ENCODE data around the gene OGDH. TPM values are rescaled to one million over a fixed set of nuclear protein-coding genes. Genes with fewer than 3 reads are reported as not detected.

Gene OGDH
- polyA plus RNA-seq, 5 donors, result 40.6 to 58.8 (median 53.7) TPM

- DNase-seq, result no peak
These were observed 30.5 kb downstream of the OGDH start for GRCh38 chr7:44636926-44637325.

- no peak for DNase-seq
These were observed 31.6 kb downstream of the OGDH start for GRCh38 chr7:44637788-44638594.

DNA sequence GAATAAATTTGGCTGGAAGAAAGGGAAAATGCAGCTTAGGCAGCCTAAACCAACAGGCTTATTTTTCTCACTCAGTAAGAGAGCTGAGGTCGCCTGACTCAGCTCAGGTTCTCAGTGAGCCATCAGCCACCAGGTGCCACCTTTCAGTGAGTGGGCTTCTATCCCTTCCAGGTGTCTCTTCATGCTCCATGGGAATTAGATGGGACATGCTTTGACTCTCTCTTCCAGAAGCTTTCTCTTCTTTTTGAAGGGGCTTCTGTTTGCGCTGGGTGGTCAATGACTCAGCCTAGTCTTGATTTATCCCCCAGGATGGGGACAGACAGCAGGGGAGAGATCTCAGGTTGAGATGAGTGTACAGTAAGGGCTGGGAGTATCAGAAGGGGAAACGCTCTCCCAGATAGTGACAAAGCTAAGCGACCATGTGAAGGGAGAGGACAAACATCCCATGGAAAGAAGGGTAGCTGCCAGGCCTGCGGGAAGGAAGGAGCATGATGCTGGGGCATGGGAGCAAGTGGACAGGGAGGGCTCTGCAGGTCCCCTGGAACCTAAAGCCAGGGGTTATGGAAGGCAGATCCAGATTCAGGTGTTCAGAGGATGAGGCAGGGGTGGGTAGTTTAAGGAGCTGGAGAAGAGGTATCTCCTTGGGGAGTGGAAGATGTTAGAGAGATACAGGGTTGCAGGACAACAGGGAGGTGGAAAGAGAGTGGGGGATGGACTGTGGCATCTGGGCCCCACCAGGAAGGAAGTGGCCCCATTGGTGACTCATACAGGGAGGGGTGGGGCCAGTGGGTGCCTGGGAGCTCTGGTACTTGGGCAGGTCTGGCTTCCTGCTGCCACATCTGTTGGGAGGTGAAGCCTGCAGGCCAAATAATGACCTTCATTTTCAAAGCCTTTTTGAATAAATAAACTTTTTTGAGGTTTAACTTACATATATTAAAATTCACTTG, 32.5 kb downstream of the OGDH start:
- DNase-seq, result no peak

- peak; percentile 50 to 69 for DNase-seq
These were observed 33.4 kb downstream of the OGDH start for GRCh38 chr7:44639671-44640321.

DNA sequence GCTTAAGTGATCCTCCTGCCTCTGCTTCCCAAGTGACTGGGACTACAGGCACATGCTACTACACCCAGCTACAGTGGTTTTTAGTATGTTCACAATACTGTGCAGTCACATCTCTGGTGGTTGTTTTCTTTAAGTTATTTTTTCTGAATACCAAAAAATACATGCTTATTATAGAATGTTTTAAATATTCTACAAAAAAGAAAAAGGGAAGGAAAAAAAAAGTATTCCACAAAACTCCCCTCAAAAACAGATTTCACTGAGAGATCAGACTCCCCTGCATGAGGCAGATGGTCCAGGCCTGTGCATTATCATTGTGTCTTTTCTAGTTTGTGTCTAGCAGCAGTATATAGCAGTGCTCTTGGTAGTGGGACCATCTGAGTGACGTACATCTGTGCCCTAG, 36.8 kb downstream of the OGDH start:
- no peak for DNase-seq

DNA sequence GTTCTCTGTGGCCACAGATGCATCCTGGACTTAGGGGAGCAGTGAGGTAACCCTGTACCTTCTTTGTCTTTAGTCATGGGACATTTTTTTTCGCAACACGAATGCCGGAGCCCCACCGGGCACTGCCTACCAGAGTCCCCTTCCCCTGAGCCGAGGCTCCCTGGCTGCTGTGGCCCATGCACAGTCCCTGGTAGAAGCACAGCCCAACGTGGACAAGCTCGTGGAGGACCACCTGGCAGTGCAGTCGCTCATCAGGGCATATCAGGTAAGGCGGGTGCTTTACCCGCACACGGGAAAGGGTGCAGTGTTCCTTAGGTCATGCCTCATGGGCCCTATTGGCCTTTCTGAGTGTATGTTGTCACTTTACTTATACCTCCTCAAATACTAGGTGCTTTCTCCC, 38.8 kb downstream of the OGDH start:
- DNase-seq, result no peak

- no peak for DNase-seq
These were observed 39.3 kb downstream of the OGDH start for GRCh38 chr7:44645696-44646095.

- DNase-seq, result no peak
These were observed 39.9 kb downstream of the OGDH start for GRCh38 chr7:44646176-44646920.

- no peak for DNase-seq
These were observed 40.7 kb downstream of the OGDH start for GRCh38 chr7:44646921-44647636.

DNA sequence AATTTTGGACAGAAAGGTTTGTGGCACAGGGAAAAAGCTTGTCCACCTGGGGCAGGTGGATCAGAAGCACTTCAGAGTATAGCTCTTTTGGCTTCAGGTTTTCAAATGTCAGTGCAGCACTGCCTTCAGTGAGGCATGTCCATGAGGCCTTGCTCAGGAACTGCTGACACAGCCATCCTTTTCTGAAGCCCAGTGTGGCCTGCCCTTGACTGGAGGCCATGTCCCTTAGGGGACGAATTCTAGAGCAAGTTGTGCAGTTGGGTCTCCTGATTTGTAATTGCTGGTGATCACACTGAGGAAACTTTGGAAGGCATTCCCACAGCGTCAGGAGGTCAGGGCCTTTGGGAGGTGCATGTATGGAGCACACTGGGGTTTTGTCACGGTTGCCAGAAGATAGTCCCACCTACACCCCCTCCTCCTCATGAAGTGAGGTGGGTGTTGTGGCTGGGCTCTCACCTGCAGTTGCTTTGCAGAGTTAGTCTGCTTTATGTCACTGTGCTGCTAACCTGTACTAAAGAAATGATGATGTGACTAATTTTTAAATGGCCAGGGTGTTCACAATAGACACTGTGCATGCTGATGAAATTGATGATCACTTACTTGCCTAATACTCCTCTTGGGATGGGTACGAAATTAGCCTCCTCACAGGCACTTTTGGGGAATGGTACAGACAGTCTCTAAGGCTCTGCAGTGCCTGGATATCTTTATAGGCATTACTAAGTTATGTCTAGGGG, 41.7 kb downstream of the OGDH start:
- DNase-seq, result no peak

DNA sequence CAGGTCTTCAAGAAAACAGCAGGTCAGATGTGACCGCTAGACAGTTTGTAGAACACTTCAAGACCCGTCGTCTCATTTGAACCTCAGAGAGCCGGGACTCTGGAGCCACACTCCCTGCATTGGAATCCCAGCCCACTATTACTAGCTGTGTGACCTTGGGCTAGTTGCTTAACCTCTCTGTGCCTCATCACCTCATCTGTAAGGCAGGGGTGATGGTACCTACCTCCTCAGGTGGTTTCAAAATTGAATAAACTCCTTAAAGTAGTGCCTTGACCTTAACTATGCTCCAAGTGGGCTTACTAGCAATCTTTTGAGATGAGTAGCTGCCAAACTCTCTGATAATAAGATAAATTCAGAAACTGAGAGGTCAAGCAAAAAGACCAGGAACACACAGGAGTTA, 43.8 kb downstream of the OGDH start:
- no peak for DNase-seq

DNA sequence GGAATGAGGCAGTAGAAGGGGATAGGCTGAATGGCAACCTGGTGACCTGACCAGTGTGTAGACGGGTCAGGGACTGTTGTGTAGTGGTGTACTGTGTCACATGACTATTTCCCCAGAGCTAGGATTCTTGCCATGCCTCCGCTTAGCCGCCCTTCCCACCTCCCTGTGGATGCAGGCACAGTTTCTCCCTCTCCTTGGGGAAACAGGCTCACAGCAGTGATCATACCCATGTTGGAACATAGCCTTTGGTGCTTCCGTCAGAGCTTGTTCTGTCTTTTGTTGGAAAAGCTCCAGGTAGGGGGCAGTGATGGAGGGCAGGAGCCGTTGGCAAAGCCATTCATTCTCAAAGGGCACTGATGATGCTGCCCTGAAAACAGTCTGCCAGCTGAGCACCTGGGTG, 44.3 kb downstream of the OGDH start:
- no peak for DNase-seq

- DNase-seq, result no peak
These were observed 46.1 kb downstream of the OGDH start for GRCh38 chr7:44652535-44652934.

DNA sequence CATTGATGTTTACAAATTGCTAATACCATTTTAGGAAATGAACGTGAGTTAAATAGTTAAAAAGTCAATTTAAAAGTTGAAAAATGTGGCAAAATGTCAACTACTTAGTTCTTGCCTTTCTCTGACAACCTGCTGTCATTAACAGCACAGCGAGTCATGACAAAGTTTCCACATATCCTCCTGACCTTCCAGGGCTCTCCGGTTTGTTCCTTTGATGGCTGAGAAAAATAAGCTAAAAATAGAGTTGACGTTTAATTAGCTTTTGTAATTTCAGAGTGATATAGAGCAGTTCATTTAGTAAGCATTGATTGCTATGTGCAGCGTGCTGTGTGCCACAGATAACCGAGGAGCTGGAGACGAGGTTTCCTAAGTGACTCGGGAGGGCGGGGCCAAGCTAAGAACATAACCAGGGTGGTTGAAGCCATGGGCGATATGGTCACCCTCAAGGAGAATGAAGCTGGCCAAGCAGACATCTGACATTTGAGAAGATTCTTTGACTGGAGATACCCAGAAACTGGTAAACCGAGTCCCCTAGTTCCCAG, 47.9 kb downstream of the OGDH start:
- DNase-seq, result no peak

- DNase-seq, result no peak
These were observed 48.9 kb downstream of the OGDH start for GRCh38 chr7:44655341-44655740.

DNA sequence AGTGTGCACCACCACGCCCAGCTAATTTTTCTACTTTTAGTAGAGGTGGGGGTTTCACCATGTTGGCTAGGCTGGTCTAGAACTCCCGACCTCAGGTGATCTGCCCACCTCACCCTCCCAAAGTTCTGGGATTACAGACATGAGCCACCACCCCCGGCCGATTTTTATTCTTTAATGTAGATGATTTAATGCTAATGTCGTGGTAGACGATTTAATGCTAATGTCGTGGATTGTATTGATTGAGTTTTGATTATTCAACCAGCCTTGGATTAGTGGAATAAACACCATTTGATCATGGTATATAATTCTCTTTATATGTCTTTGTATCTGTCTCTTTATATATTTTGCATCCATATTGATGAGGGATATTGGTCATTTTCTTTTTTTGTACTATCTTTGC, 52.6 kb downstream of the OGDH start:
- no peak for DNase-seq

- DNase-seq, result no peak
These were observed 54.8 kb downstream of the OGDH start for GRCh38 chr7:44661233-44661632.

DNA sequence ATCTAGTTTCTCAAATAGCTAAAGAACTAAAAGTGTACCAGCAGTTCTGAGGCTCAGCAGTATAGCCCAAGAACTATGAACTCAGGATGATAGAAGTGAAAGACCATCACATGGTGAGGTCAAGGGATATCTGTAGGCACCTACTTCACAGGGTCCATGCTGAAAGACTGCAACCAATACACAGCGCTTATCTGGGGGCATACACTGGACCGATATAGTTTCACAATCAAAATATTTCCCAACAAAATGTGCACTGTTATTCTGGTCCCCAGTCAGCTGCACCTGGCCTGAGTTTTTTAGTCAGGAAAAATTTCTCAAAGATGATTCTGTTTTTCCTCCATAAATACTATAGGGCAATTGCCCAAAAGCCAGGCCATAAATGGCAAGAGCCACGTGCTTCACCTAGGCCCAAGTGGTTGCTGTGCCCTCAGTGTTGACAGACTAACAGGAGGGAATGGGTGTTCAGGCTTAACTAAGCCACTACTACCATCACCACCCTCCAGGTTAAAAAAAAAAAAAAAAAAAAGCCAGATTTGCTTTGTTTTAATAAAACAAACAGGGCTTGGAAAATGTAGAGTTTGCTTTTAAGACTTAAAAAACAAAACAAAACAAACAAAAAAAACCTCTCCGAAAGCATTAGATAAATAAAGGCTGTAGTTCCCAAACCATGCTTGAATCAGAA, 58.5 kb downstream of the OGDH start:
- DNase-seq, result no peak

GRCh38 chr7:44665531-44666213, 59.2 kb downstream of the OGDH start:
- DNase-seq, result no peak
